ENCODE measurements around the gene PUSL1.

PUSL1 gene

DNA sequence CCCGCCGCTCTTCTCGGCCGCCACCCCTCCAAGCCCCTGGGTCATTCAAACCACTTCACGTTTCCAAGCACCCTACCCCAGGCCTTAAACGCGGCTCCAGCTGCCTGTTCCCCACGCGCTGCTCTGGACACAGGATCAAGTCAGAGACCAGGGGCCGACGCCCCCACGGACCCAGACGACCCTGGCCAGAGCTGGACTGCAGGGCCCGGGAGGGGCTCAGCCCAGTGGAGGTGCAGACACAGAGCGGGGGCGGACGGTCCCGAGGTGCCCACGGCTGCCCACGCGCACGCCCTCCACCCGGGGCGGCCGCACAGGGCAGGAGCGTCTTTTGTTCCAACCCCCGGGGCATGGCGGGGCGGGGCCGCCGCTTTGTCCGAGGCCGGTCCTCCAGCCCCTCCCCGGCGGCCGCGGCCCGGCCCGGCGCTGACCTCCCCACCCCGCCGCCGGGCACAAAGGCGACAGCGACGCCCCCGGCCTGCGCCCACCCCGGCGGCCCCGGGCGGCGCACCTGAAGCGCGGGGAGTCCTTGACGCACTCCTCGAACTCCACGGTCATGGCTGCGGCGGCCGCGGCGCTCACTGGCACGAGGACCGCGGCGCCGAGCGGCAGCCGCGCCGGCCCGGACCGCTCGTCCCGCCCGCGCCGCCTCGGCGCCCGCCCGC lies 1.0 kb upstream of the PUSL1 start:
- peak overlapping the region; percentile 80 to 94 for H3K4me3 ChIP-seq
- intact Hi-C loops (cut with DNase I; ENCODE audit: low total_unique reads), result no loop called here
- peak in 1 of 2 donors; percentile 37 for DNase-seq
- H3K27ac ChIP-seq, result peak overlapping the region; percentile 92 to 97
- H3K27me3 ChIP-seq, result no peaks in the 10 kb centered on the region
- TF ChIP-seq, protein P1, sequence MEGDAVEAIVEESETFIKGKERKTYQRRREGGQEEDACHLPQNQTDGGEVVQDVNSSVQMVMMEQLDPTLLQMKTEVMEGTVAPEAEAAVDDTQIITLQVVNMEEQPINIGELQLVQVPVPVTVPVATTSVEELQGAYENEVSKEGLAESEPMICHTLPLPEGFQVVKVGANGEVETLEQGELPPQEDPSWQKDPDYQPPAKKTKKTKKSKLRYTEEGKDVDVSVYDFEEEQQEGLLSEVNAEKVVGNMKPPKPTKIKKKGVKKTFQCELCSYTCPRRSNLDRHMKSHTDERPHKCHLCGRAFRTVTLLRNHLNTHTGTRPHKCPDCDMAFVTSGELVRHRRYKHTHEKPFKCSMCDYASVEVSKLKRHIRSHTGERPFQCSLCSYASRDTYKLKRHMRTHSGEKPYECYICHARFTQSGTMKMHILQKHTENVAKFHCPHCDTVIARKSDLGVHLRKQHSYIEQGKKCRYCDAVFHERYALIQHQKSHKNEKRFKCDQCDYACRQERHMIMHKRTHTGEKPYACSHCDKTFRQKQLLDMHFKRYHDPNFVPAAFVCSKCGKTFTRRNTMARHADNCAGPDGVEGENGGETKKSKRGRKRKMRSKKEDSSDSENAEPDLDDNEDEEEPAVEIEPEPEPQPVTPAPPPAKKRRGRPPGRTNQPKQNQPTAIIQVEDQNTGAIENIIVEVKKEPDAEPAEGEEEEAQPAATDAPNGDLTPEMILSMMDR (IDR thresholded peaks at IDR 0.05), result no peak
- H3K36me3 ChIP-seq, result peaks cover 12 to 20% (median 19%) of the 10 kb centered on the region in 3 donors
- H3K4me1 ChIP-seq, result peaks cover 0 to 58% (median 49%) of the 10 kb centered on the region in 4 donors
- no peaks in the 10 kb centered on the region for H3K9me3 ChIP-seq

DNA sequence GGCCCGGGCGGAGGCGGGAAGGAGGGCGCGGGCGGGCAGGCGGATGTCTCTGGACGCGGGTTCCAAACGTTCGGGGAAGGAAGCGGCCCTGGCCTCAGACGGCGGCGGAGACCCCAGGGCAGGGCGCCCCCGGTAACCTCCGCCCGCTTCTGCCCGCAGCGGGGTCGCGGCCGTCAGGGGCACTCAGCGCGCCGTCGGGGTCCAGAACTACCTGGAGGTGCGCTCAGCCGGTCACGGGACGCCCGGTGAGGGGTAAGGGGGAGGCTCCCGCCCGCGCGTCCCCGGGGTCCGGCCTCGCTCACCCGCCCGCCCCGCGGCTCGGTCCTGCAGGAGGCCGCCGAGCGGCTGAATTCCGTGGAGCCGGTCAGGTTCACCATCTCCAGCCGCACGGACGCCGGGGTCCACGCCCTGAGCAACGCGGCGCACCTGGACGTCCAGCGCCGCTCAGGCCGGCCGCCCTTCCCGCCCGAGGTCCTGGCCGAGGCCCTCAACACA lies 406 bp downstream of the PUSL1 start:
- Histone ChIP-seq H3K27ac (peak overlapping the region; percentile 92 to 97), H3K4me3 (peak overlapping the region; percentile 80 to 94), H3K4me1 (peaks cover 0 to 55% (median 48%) of the 10 kb centered on the region in 4 donors), H3K27me3 (no peaks in the 10 kb centered on the region), H3K36me3 (peaks cover 26 to 34% (median 33%) of the 10 kb centered on the region in 3 donors), H3K9me3 (no peaks in the 10 kb centered on the region)
- DNase-seq, result no peak
- intact Hi-C loops (cut with DNase I; ENCODE audit: low total_unique reads), result no loop called here
- TF ChIP-seq, protein P1 (IDR thresholded peaks at IDR 0.05), result no peak

DNA sequence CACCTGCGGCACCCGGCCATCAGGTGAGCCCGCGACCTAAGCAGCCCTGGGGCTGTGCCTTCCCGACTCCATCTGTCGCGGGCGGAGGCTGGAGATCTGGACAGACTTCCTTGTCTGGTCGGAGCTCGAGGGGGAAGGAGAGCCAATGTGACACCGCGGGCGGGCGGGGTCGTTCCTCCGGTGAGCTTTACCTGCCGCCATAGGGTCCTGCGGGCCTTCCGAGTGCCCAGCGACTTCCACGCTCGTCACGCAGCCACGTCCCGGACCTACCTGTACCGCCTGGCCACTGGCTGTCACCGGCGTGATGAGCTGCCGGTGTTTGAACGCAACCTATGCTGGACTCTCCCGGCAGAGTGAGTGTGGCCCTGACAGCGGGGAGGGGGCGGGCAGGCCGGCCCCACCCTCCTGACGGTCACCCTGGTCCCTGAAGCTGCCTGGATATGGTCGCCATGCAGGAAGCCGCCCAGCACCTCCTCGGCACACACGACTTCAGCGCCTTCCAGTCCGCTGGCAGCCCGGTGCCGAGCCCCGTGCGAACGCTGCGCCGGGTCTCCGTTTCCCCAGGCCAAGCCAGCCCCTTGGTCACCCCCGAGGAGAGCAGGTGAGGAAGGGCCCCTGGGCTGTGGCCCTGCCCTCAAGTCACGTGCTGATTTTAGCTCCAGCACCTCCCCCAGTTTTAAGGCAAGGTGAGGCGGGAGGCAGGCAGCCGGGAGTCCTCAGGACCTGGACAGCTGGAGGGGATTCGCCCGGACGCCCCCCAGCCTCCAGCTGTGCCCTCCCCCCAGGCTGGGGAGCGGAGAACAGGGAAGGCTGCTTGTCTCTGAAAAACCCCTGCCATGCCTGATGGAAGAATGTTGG lies 1.1 kb downstream of the PUSL1 start:
- peak; percentile 44 to 78 for DNase-seq
- TF ChIP-seq, protein P1 (IDR thresholded peaks at IDR 0.05), result no peak

DNA sequence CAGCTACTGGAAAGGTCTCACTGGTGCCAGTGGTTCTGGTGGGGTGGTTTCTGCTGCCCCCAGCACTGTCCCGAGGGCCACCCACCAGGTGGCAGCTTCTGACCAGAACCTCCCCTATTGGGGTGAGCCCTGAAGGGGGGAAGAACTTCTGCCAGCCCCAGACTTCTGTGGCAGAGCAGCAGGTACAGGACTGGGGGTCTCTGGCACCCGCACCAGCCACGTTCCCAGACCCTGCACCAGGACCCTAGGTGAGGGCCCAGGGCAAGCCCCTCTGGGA lies 1.6 kb downstream of the PUSL1 start:
- no peak overlapping the region for H3K4me3 ChIP-seq
- peak overlapping the region in 1 of 2 donors; percentile 97 for H3K27ac ChIP-seq
- H3K36me3 ChIP-seq, result peaks cover 36 to 47% (median 45%) of the 10 kb centered on the region in 3 donors
- no peaks in the 10 kb centered on the region for H3K9me3 ChIP-seq
- H3K27me3 ChIP-seq, result no peaks in the 10 kb centered on the region
- intact Hi-C loops (cut with DNase I; ENCODE audit: low total_unique reads), result no loop called here
- no peak for DNase-seq
- TF ChIP-seq, protein P1 (IDR thresholded peaks at IDR 0.05), result no peak
- H3K4me1 ChIP-seq, result peaks cover 0 to 43% (median 37%) of the 10 kb centered on the region in 4 donors

More for the DNA sequence above, 1.1 kb downstream of the PUSL1 start:
- no peaks in the 10 kb centered on the region for H3K27me3 ChIP-seq
- peak overlapping the region; percentile 80 to 94 for H3K4me3 ChIP-seq
- H3K27ac ChIP-seq, result peak overlapping the region; percentile 92 to 97
- H3K36me3 ChIP-seq, result peaks cover 30 to 41% (median 39%) of the 10 kb centered on the region in 3 donors
- intact Hi-C loops (cut with DNase I; ENCODE audit: low total_unique reads), result no loop called here
- H3K9me3 ChIP-seq, result no peaks in the 10 kb centered on the region
- peaks cover 0 to 48% (median 42%) of the 10 kb centered on the region in 4 donors for H3K4me1 ChIP-seq

DNA sequence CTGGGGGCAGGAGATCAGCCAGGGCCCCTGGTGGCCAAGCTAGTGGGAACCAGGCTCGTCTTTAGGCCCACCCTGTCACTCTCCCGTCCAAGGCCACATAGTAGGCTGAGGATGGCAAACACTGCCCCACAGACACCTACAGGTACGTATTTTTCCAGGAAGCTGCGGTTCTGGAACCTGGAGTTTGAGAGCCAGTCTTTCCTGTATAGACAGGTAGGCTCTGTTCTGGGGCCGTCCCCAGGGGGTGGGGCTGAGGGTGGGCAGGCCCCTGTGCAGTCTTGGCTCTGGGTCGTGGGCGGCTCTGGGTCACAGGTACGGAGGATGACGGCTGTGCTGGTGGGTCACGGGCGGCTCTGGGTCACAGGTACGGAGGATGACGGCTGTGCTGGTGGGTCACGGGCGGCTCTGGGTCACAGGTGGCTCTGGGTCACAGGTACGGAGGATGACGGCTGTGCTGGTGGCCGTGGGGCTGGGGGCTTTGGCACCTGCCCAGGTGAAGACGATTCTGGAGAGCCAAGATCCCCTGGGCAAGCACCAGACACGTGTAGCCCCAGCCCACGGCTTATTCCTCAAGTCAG lies 2.2 kb downstream of the PUSL1 start:
- TF ChIP-seq, protein P1 (IDR thresholded peaks at IDR 0.05), result no peak
- H3K4me3 ChIP-seq, result no peak overlapping the region
- H3K36me3 ChIP-seq, result peaks cover 36 to 50% (median 49%) of the 10 kb centered on the region in 3 donors
- no peaks in the 10 kb centered on the region for H3K9me3 ChIP-seq
- H3K4me1 ChIP-seq, result peaks cover 0 to 38% (median 32%) of the 10 kb centered on the region in 4 donors
- H3K27ac ChIP-seq, result peak overlapping the region in 1 of 2 donors; percentile 97
- DNase-seq, result no peak
- intact Hi-C loops (cut with DNase I; ENCODE audit: low total_unique reads), result no loop called here
- no peaks in the 10 kb centered on the region for H3K27me3 ChIP-seq

Data from tibial artery (tissue), 4 donors.